Measurements from ENCODE around the gene OR8K5.
"Not testable (repeated sequence)": the region's sequence is repeated elsewhere in the genome, so short reads cannot be mapped to it uniquely, and the experiment has no call there.

OR8K5 gene

GRCh38 chr11:56160217-56160616, at the start of gene OR8K5:
TSS of gene OR8K5 (minus strand) at chr11:56160317. CDS start at chr11:56160317, 0 bp downstream.
- DNase-seq (ENCODE audit: low spot score): no peak

GRCh38 chr11:56207790-56208189, 47.7 kb upstream of the OR8K5 start:
- DNase-seq (ENCODE audit: low spot score): no peak

- DNase-seq (ENCODE audit: low spot score): no peak
Observed at GRCh38 chr11:56197367-56197766, 37.2 kb upstream of the OR8K5 start.

GRCh38 chr11:56196705-56197104, 36.6 kb upstream of the OR8K5 start:
- DNase-seq (ENCODE audit: low spot score): no peak

- DNase-seq (ENCODE audit: low spot score): no peak
Observed at GRCh38 chr11:56188602-56189001, 28.5 kb upstream of the OR8K5 start.

- DNase-seq (ENCODE audit: low spot score): no peak
Observed at GRCh38 chr11:56183459-56183858, 23.3 kb upstream of the OR8K5 start.

GRCh38 chr11:56176318-56176717, 16.2 kb upstream of the OR8K5 start, which contains the start of gene OR5J2:
TSS of gene OR5J2 (plus strand) at chr11:56176618. CDS start at chr11:56176618, 0 bp downstream.
- DNase-seq (ENCODE audit: low spot score): no peak

GRCh38 chr11:56172256-56172830, 12.2 kb upstream of the OR8K5 start:
- DNase-seq (ENCODE audit: low spot score): no peak

- DNase-seq (ENCODE audit: low spot score): no peak
Observed at GRCh38 chr11:56163804-56164203, 3.7 kb upstream of the OR8K5 start.

GRCh38 chr11:56152333-56152732, 7.8 kb downstream of the OR8K5 start:
- DNase-seq (ENCODE audit: low spot score): no peak

- no peak for DNase-seq (ENCODE audit: low spot score)
Observed at GRCh38 chr11:56151376-56151775, 8.7 kb downstream of the OR8K5 start.

GRCh38 chr11:56143681-56144080, 16.4 kb downstream of the OR8K5 start:
- not testable (repeated sequence) for DNase-seq (ENCODE audit: low spot score)

GRCh38 chr11:56140151-56140661, 19.9 kb downstream of the OR8K5 start, which contains the start of gene OR8J3:
TSS of gene OR8J3 (minus strand) at chr11:56140201. CDS start at chr11:56137718, 2,483 bp downstream.
- DNase-seq (ENCODE audit: low spot score): no peak

GRCh38 chr11:56122073-56122472, 38.0 kb downstream of the OR8K5 start, which contains the start of gene OR8H3:
TSS of gene OR8H3 (plus strand) at chr11:56122373. CDS start at chr11:56122373, 0 bp downstream.
- DNase-seq (ENCODE audit: low spot score): no peak

All from AG08396 (cell line).